HG03196 (cell line): ENCODE measurements around the gene MRPL45.
A peak's percentile ranks its signal among the peaks of the same experiment; 100 is the strongest.

Experiments
- ATAC-seq: cut with Tn5 transposase; IDR thresholded peaks from one replicate; pipeline ENCODE4 v1.9.1; 2021; ENCODE audit not compliant: unreplicated experiment

The MRPL45 gene

GRCh38 chr17:38344420-38344745 is 47.4 kb downstream of the MRPL45 start:
- no peak for ATAC-seq

- ATAC-seq: no peak
Measured at GRCh38 chr17:38345743-38346142, 48.8 kb downstream of the MRPL45 start.

GRCh38 chr17:38349097-38349730 is 52.2 kb downstream of the MRPL45 start:
- no peak for ATAC-seq

- no peak for ATAC-seq
Measured at GRCh38 chr17:38350035-38350434, 53.1 kb downstream of the MRPL45 start.

- ATAC-seq: peak; percentile 81
Measured at GRCh38 chr17:38351412-38352222, 54.6 kb downstream of the MRPL45 start, which contains the start of gene SOCS7. SOCS7 (plus strand) TSS chr17:38351844; CDS start chr17:38352053, 209 bp downstream.

GRCh38 chr17:38352245-38353085 is 55.5 kb downstream of the MRPL45 start:
- ATAC-seq: no peak

- no peak for ATAC-seq
Measured at GRCh38 chr17:38353086-38353604, 56.2 kb downstream of the MRPL45 start.

GRCh38 chr17:38353668-38354067 is 56.7 kb downstream of the MRPL45 start:
- ATAC-seq: no peak

GRCh38 chr17:38354466-38354865 is 57.5 kb downstream of the MRPL45 start:
- no peak for ATAC-seq

- no peak for ATAC-seq
Measured at GRCh38 chr17:38355251-38355650, 58.3 kb downstream of the MRPL45 start.

GRCh38 chr17:38357486-38358123 is 60.6 kb downstream of the MRPL45 start:
- ATAC-seq: no peak

- no peak for ATAC-seq
Measured at GRCh38 chr17:38358586-38359513, 61.9 kb downstream of the MRPL45 start.

GRCh38 chr17:38361694-38362465 is 64.9 kb downstream of the MRPL45 start:
- ATAC-seq: no peak

GRCh38 chr17:38363016-38363415 is 66.0 kb downstream of the MRPL45 start:
- no peak for ATAC-seq

GRCh38 chr17:38364741-38365140 is 67.8 kb downstream of the MRPL45 start:
- no peak for ATAC-seq

- ATAC-seq: no peak
Measured at GRCh38 chr17:38369124-38369886, 72.3 kb downstream of the MRPL45 start.
